Neural progenitor cell (in vitro differentiated cells): ENCODE data around the gene PRDM11. TPM values are rescaled to one million over a fixed set of nuclear protein-coding genes. Genes with fewer than 3 reads are reported as not detected.

Source experiments
- DNase-seq: peaks from one replicate; pipeline ENCODE4 v3.0.0-alpha.2; 2016; ENCODE audit warnings: low spot score
- H2AFZ ChIP-seq: fragments of 200-600 bp; sonication (generic); replicated peaks from 2 replicates; pipeline ENCODE4 v1.6.1; 2016; ENCODE audit warnings: antibody characterized with exemption
- H3F3A ChIP-seq: fragments of 200-600 bp; sonication (generic); 2 replicates; pipeline ENCODE4 v1.6.1; 2016; ENCODE audit warnings: antibody characterized with exemption, low read depth
- H3K27ac ChIP-seq: fragments of 200-600 bp; sonication (generic); 2 replicates; pipeline ENCODE4 v1.5.1; 2016; ENCODE audit warnings: mild to moderate bottlenecking
- H3K27me3 ChIP-seq: fragments of 200-600 bp; sonication (generic); 2 replicates; pipeline ENCODE4 v1.6.1; 2016; ENCODE audit warnings: mild to moderate bottlenecking, moderate library complexity
- H3K36me3 ChIP-seq: fragments of 200-600 bp; sonication (generic); 2 replicates; pipeline ENCODE4 v1.5.1; 2016
- H3K4me1 ChIP-seq: fragments of 200-600 bp; sonication (generic); 2 replicates; pipeline ENCODE4 v1.6.1; 2016; ENCODE audit warnings: mixed run types
- H3K4me2 ChIP-seq: fragments of 200-600 bp; sonication (generic); 2 replicates; pipeline ENCODE4 v1.6.1; 2016
- H3K4me3 ChIP-seq: fragments of 200-600 bp; sonication (generic); 2 replicates; pipeline ENCODE4 v1.5.1; 2016
- H3K79me2 ChIP-seq: fragments of 200-600 bp; sonication (generic); 2 replicates; pipeline ENCODE4 v1.6.1; 2016; ENCODE audit warnings: low read depth
- H3K9ac ChIP-seq: fragments of 200-600 bp; sonication (generic); 2 replicates; pipeline ENCODE4 v1.6.1; 2016
- H3K9me3 ChIP-seq: fragments of 200-600 bp; sonication (generic); 2 replicates; pipeline ENCODE4 v1.5.1; 2016; ENCODE audit warnings: low read depth
- H4K20me1 ChIP-seq: fragments of 200-600 bp; sonication (generic); 2 replicates; pipeline ENCODE4 v1.6.1; 2016; ENCODE audit warnings: low read depth
- H3K27ac Mint-ChIP-seq: 3 replicates; pipeline ENCODE4 v1.8.0; 2021; ENCODE audit warnings: mixed read lengths
- H3K27me3 Mint-ChIP-seq: 2 replicates; pipeline ENCODE4 v1.8.0; 2022; ENCODE audit warnings: low read depth, mild to moderate bottlenecking, inconsistent platforms, moderate library complexity, mixed read lengths; ENCODE audit not compliant: insufficient read depth
- H3K36me3 Mint-ChIP-seq: 3 replicates; pipeline ENCODE4 v1.8.0; 2021; ENCODE audit warnings: mixed read lengths
- H3K4me1 Mint-ChIP-seq: 3 replicates; pipeline ENCODE4 v1.8.0; 2021; ENCODE audit warnings: mixed read lengths
- H3K4me3 Mint-ChIP-seq: 3 replicates; pipeline ENCODE4 v1.8.0; 2021; ENCODE audit warnings: mild to moderate bottlenecking, moderate library complexity, mixed read lengths
- H3K9me3 Mint-ChIP-seq: 3 replicates; pipeline ENCODE4 v1.8.0; 2020; ENCODE audit warnings: mixed read lengths
- EZH2 ChIP-seq: fragments of 200-600 bp; sonication (generic); IDR thresholded peaks from 2 replicates; pipeline ENCODE4 v1.6.1; 2017; ENCODE audit warnings: antibody characterized with exemption, mild to moderate bottlenecking, moderate library complexity
- EZH2phosphoT487 ChIP-seq: fragments of 200-600 bp; sonication (generic); IDR thresholded peaks from 2 replicates; pipeline ENCODE4 v1.6.1; 2017; ENCODE audit warnings: antibody characterized with exemption
- total RNA-seq: library from RNA; depleted of rRNA; stranded (reverse); fragments of >200 nt; gene quantifications from 2 replicates; pipeline ENCODE4 v1.2.3, GENCODE V29; 2015; ENCODE audit warnings: low replicate concordance
- TF ChIP-seq, protein P1 (sequence below): fragments of 200-600 bp; sonication (generic); IDR thresholded peaks from 2 replicates; pipeline ENCODE4 v1.5.1; 2017; ENCODE audit warnings: antibody characterized with exemption, mild to moderate bottlenecking

PRDM11 gene
- total RNA-seq, 1 donor from 2014 or later, result 1.8 TPM

DNA sequence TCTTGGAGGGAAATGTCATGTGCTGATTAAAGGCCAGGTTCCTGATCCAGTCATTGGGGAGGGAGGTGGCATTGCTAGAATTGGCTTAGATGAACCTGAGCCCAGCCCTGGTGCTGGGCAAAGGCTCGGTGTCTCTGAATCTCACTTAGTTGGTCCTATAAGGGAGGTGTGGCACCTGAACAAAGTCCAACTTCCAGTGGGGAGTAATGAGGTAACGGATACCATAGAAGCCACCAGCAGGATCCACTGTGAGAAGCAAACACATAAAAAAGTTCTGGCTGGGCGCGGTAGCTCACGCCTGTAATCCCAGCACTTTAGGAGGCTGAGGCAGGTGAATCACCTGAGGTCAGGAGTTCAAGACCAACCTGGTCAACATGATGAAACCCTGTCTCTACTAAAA, 26.6 kb downstream of the PRDM11 start:
- H3K9me3 ChIP-seq, result no peaks in the 10 kb centered on the region
- TF ChIP-seq, protein P1, sequence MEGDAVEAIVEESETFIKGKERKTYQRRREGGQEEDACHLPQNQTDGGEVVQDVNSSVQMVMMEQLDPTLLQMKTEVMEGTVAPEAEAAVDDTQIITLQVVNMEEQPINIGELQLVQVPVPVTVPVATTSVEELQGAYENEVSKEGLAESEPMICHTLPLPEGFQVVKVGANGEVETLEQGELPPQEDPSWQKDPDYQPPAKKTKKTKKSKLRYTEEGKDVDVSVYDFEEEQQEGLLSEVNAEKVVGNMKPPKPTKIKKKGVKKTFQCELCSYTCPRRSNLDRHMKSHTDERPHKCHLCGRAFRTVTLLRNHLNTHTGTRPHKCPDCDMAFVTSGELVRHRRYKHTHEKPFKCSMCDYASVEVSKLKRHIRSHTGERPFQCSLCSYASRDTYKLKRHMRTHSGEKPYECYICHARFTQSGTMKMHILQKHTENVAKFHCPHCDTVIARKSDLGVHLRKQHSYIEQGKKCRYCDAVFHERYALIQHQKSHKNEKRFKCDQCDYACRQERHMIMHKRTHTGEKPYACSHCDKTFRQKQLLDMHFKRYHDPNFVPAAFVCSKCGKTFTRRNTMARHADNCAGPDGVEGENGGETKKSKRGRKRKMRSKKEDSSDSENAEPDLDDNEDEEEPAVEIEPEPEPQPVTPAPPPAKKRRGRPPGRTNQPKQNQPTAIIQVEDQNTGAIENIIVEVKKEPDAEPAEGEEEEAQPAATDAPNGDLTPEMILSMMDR, result no peak
- TF ChIP-seq EZH2phosphoT487 (no peak), EZH2 (no peak)
- H3K4me3 Mint-ChIP-seq, result no peak overlapping the region
- no peaks in the 10 kb centered on the region for H3K4me1 Mint-ChIP-seq
- peaks cover 2% of the 10 kb centered on the region for H3K27me3 Mint-ChIP-seq
- H4K20me1 ChIP-seq, result peaks cover 4% of the 10 kb centered on the region
- no peak overlapping the region for H3K27ac ChIP-seq
- no peak overlapping the region for H2AFZ ChIP-seq
- no peaks in the 10 kb centered on the region for H3K36me3 Mint-ChIP-seq
- no peaks in the 10 kb centered on the region for H3K27me3 ChIP-seq
- no peak overlapping the region for H3K9ac ChIP-seq
- H3K79me2 ChIP-seq, result no peaks in the 10 kb centered on the region
- no peak overlapping the region for H3K4me2 ChIP-seq
- no peak overlapping the region for H3K27ac Mint-ChIP-seq
- H3K4me3 ChIP-seq, result no peak overlapping the region
- no peaks in the 10 kb centered on the region for H3K9me3 Mint-ChIP-seq
- no peak for DNase-seq
- no peaks in the 10 kb centered on the region for H3K4me1 ChIP-seq
- no peaks in the 10 kb centered on the region for H3F3A ChIP-seq
- no peaks in the 10 kb centered on the region for H3K36me3 ChIP-seq

DNA sequence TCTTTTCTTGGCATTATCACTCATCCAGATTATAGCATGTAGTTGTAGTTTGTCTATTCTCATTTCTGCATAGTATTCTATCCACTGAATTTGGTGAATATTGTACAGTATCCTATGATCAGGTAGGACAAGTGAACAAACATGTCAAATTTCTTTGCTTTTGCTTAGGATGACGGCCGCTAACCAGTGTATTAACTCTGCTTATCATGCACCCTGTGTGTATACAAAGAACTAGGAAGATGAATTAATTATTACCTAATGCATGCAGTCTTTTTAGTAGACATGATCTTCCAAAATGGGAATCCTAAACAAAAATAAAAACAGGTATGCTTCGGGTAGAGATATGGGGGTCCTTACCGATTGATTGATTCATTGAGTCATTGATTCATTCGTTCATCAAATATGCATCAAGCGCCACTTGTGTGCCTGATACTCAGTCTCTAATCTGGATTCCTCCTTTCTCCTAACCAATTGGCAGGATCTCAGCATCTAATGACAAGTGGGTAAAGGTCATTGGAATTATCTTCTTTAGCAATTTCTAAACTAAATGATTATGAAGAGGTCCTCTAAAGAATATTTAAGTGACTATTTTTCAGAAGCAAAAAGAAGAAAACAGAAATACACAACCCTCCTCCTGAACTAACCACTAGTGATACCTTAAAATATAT, 27.9 kb downstream of the PRDM11 start:
- Histone ChIP-seq H3K4me2 (no peak overlapping the region), H4K20me1 (no peaks in the 10 kb centered on the region), H2AFZ (no peak overlapping the region), H3K79me2 (no peaks in the 10 kb centered on the region), H3K4me3 (no peak overlapping the region), H3F3A (peaks cover 2% of the 10 kb centered on the region), H3K4me1 (no peaks in the 10 kb centered on the region), H3K9me3 (no peaks in the 10 kb centered on the region), H3K36me3 (no peaks in the 10 kb centered on the region), H3K27ac (no peak overlapping the region), H3K9ac (no peak overlapping the region), H3K27me3 (peaks cover 10% of the 10 kb centered on the region)
- H3K9me3 Mint-ChIP-seq, result no peaks in the 10 kb centered on the region
- no peak overlapping the region for H3K4me3 Mint-ChIP-seq
- no peak for DNase-seq
- H3K27me3 Mint-ChIP-seq, result peaks cover 7% of the 10 kb centered on the region
- peaks cover 6% of the 10 kb centered on the region for H3K4me1 Mint-ChIP-seq
- no peak for TF ChIP-seq EZH2phosphoT487
- TF ChIP-seq, protein P1, result no peak
- TF ChIP-seq EZH2, result no peak
- no peak overlapping the region for H3K27ac Mint-ChIP-seq
- H3K36me3 Mint-ChIP-seq, result no peaks in the 10 kb centered on the region

DNA sequence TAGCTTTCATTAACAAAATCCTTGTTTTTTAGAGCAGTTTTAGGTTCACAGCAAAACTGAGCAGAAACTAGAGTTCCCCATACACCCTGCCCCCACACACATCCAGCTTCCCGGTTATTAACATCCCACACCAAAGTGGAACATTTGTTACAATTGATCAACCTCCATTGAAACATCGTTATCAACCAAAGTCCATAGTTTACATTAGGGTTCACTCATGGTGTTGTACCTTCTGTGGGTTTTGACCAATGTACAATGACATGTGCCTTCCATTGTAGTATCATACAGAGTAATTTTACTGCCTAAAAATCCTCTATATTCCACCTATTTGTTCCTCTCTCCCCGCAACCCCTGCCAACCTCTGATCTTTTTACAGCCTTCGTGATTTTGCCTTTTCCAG, 28.5 kb downstream of the PRDM11 start:
- H4K20me1 ChIP-seq, result no peaks in the 10 kb centered on the region
- no peak overlapping the region for H3K9ac ChIP-seq
- H3K27ac ChIP-seq, result no peak overlapping the region
- no peak overlapping the region for H3K27ac Mint-ChIP-seq
- no peak overlapping the region for H3K4me3 ChIP-seq
- no peaks in the 10 kb centered on the region for H3K36me3 ChIP-seq
- no peaks in the 10 kb centered on the region for H3K9me3 ChIP-seq
- H3K79me2 ChIP-seq, result no peaks in the 10 kb centered on the region
- H3K4me3 Mint-ChIP-seq, result no peak overlapping the region
- no peaks in the 10 kb centered on the region for H3K36me3 Mint-ChIP-seq
- H3K4me2 ChIP-seq, result no peak overlapping the region
- TF ChIP-seq, protein P1, result no peak
- TF ChIP-seq EZH2phosphoT487 (no peak), EZH2 (no peak)
- H3K4me1 Mint-ChIP-seq, result peaks cover 8% of the 10 kb centered on the region
- H3K9me3 Mint-ChIP-seq, result no peaks in the 10 kb centered on the region
- no peaks in the 10 kb centered on the region for H3K4me1 ChIP-seq
- H3K27me3 Mint-ChIP-seq, result peaks cover 7% of the 10 kb centered on the region
- H3F3A ChIP-seq, result peaks cover 6% of the 10 kb centered on the region
- DNase-seq, result no peak
- no peak overlapping the region for H2AFZ ChIP-seq
- H3K27me3 ChIP-seq, result peaks cover 15% of the 10 kb centered on the region
